Liver (tissue), 9 donors: ENCODE data around the gene SMG7. TPM values are rescaled to one million over a fixed set of nuclear protein-coding genes. Genes with fewer than 3 reads are reported as not detected.

Experiments
- DNase-seq: peaks from one replicate; pipeline ENCODE4 v3.0.0-alpha.2; 2017; ENCODE audit warnings: low spot score
- H3K27ac ChIP-seq, 2 donors: one replicate each; pipeline ENCODE4 v1.7.0; 2013; ENCODE audit warnings: inconsistent platforms in 2 of 2, low read length in 2 of 2, control low read depth in 1 of 2, low read depth in 1 of 2, mild to moderate bottlenecking in 1 of 2
- H3K27me3 ChIP-seq, 4 donors: one replicate each; pipeline versions ENCODE4 v1.6.1 to v1.7.0; 2013; ENCODE audit warnings: low read length in 3 of 4, inconsistent platforms in 1 of 4, mild to moderate bottlenecking in 1 of 4, moderate library complexity in 1 of 4; ENCODE audit not compliant: control insufficient read depth in 4 of 4, insufficient read depth in 4 of 4
- H3K36me3 ChIP-seq, 4 donors: one replicate each; pipeline versions ENCODE4 v1.6.1 to v1.7.0; 2013; ENCODE audit warnings: low read length in 3 of 4, mild to moderate bottlenecking in 3 of 4, low read depth in 1 of 4, moderate library complexity in 1 of 4; ENCODE audit not compliant: control insufficient read depth in 4 of 4, insufficient read depth in 3 of 4
- H3K4me1 ChIP-seq, 4 donors: one replicate each; pipeline versions ENCODE4 v1.6.1 to v1.7.0; 2013; ENCODE audit warnings: low read length in 3 of 4, mild to moderate bottlenecking in 3 of 4, moderate library complexity in 1 of 4; ENCODE audit not compliant: control insufficient read depth in 4 of 4, insufficient read depth in 4 of 4
- H3K4me3 ChIP-seq, 3 donors: one replicate each; pipeline versions ENCODE4 v1.6.1 to v1.7.0; 2013; ENCODE audit warnings: low read length in 3 of 3, control low read depth in 1 of 3, low read depth in 1 of 3, mild to moderate bottlenecking in 1 of 3
- H3K9ac ChIP-seq, 2 donors: one replicate each; pipeline ENCODE4 v1.7.0; 2013; ENCODE audit warnings: low read length in 2 of 2, mild to moderate bottlenecking in 2 of 2, moderate library complexity in 2 of 2, control low read depth in 1 of 2, low read depth in 1 of 2
- H3K9me3 ChIP-seq, 4 donors: one replicate each; pipeline versions ENCODE4 v1.6.1 to v1.7.0; 2013; ENCODE audit warnings: low read length in 3 of 4; ENCODE audit not compliant: control insufficient read depth in 4 of 4
- ATF3 ChIP-seq: IDR thresholded peaks from 2 replicates; pipeline ENCODE4 v1.6.1; 2016; ENCODE audit warnings: antibody characterized with exemption
- CTCF ChIP-seq: fragments of 150-350 bp; IDR thresholded peaks from 2 replicates; pipeline ENCODE4 v1.5.1; 2017; ENCODE audit warnings: improper control_type of control experiment, low read depth, low read length; ENCODE audit not compliant: missing input control
- EGR1 ChIP-seq, 2 donors: IDR thresholded peaks; 2 replicates each; pipeline ENCODE4 v1.6.1; 2016 to 2018; ENCODE audit warnings: antibody characterized with exemption in 2 of 2, low read depth in 2 of 2
- FOXA1 ChIP-seq: IDR thresholded peaks from 2 replicates; pipeline ENCODE4 v1.6.1; 2016; ENCODE audit warnings: antibody characterized with exemption
- FOXA2 ChIP-seq: IDR thresholded peaks from 2 replicates; pipeline ENCODE4 v1.6.1; 2016; ENCODE audit warnings: antibody characterized with exemption
- GABPA ChIP-seq, 2 donors: IDR thresholded peaks in 1 of 2; conservative IDR thresholded peaks in 1 of 2; 2 replicates each; pipeline ENCODE4 v1.6.1; 2016; ENCODE audit warnings: antibody characterized with exemption in 2 of 2, mild to moderate bottlenecking in 1 of 2, moderate library complexity in 1 of 2
- HNF4A ChIP-seq, 2 donors: conservative IDR thresholded peaks; 2 replicates each; pipeline ENCODE4 v1.6.1; 2016; ENCODE audit warnings: antibody characterized with exemption in 2 of 2, mild to moderate bottlenecking in 2 of 2
- HNF4G ChIP-seq: IDR thresholded peaks from 2 replicates; pipeline ENCODE4 v1.6.1; 2016; ENCODE audit warnings: antibody characterized with exemption
- JUND ChIP-seq, 2 donors: IDR thresholded peaks; 2 replicates each; pipeline ENCODE4 v1.6.1; 2016; ENCODE audit warnings: antibody characterized with exemption in 2 of 2
- MAX ChIP-seq: IDR thresholded peaks from 2 replicates; pipeline ENCODE4 v1.6.1; 2016; ENCODE audit warnings: antibody characterized with exemption
- NR2F2 ChIP-seq: IDR thresholded peaks from 2 replicates; pipeline ENCODE4 v1.6.1; 2016; ENCODE audit warnings: antibody characterized with exemption
- RAD21 ChIP-seq, 2 donors: IDR thresholded peaks; 2 replicates each; pipeline ENCODE4 v1.6.1; 2016; ENCODE audit warnings: antibody characterized with exemption in 2 of 2, mild to moderate bottlenecking in 2 of 2
- REST ChIP-seq: IDR thresholded peaks from 2 replicates; pipeline ENCODE4 v1.6.1; 2016; ENCODE audit warnings: antibody characterized with exemption, mild to moderate bottlenecking
- RXRA ChIP-seq, 2 donors: IDR thresholded peaks; 2 replicates each; pipeline ENCODE4 v1.6.1; 2017 to 2018; ENCODE audit warnings: antibody characterized with exemption in 2 of 2, mild to moderate bottlenecking in 1 of 2
- SP1 ChIP-seq: IDR thresholded peaks from 2 replicates; pipeline ENCODE4 v1.6.1; 2018; ENCODE audit warnings: antibody characterized with exemption, mild to moderate bottlenecking
- TAF1 ChIP-seq: conservative IDR thresholded peaks from 2 replicates; pipeline ENCODE4 v1.6.1; 2016; ENCODE audit warnings: antibody characterized with exemption, mild to moderate bottlenecking
- YY1 ChIP-seq: IDR thresholded peaks from 2 replicates; pipeline ENCODE4 v1.6.1; 2016; ENCODE audit warnings: antibody characterized with exemption, mild to moderate bottlenecking
- ZBTB33 ChIP-seq: IDR thresholded peaks from 2 replicates; pipeline ENCODE4 v1.6.1; 2016; ENCODE audit warnings: antibody characterized with exemption
- WGBS: extraction: QIAGEN DNeasy Blood & Tissue Kit; methylation state at CpG from one replicate; pipeline ENCODE4 v1.1.7; 2013; 5-methylcytosine and 5-hydroxymethylcytosine counted together
- polyA plus RNA-seq, 2 donors: library from polyadenylated mRNA; stranded (reverse) in 1 of 2; unstranded in 1 of 2; fragments of 200-250 nt in 1 of 2; fragments of >200 nt in 1 of 2; fragmentation: Nextera tagmentation in 1 of 2; extraction: Ambion mirVana in 1 of 2; gene quantifications; one replicate each; pipeline versions ENCODE4 v1.2.1 to v1.2.3, GENCODE V29; 2013 to 2015
- total RNA-seq, 2 donors: library from RNA; depleted of rRNA; stranded (reverse); fragments of >200 nt; gene quantifications; one replicate each; pipeline ENCODE4 v1.2.3, GENCODE V29; 2014
- donor health status: healthy.
- donor health status: healthy.
- donor health status: healthy.
- donor health status: healthy.
- donor health status: healthy.

SMG7 gene
- total and polyA plus RNA-seq, 4 donors: 9.5 to 28.7 (median 13.6) TPM

GRCh38 chr1:183495420-183495819, 23.1 kb downstream of the SMG7 start:
- H3K36me3 ChIP-seq: no peaks in the 10 kb centered on the region
- TF ChIP-seq EGR1 (IDR thresholded peaks at IDR 0.05; ENCODE audit: low read depth in 2 of 2): no peak
- TF ChIP-seq RAD21 (IDR thresholded peaks at IDR 0.05): no peak
- no peak for TF ChIP-seq SP1
- TF ChIP-seq JUND (IDR thresholded peaks at IDR 0.05): no peak
- no peak for TF ChIP-seq MAX
- TF ChIP-seq HNF4A (conservative IDR thresholded peaks at IDR 0.05): no peak
- TF ChIP-seq FOXA1: no peak
- no peak for TF ChIP-seq NR2F2
- TF ChIP-seq TAF1: no peak
- no peak for TF ChIP-seq RXRA (IDR thresholded peaks at IDR 0.05)
- no peak for TF ChIP-seq GABPA (IDR thresholded peaks at IDR 0.05 in 1 of 2, conservative IDR thresholded peaks at IDR 0.05 in 1 of 2)
- no peak for TF ChIP-seq YY1
- no peak for TF ChIP-seq CTCF
- no peak for TF ChIP-seq REST
- no peak for TF ChIP-seq ATF3
- no peak for TF ChIP-seq FOXA2
- no peak for TF ChIP-seq HNF4G
- TF ChIP-seq ZBTB33: no peak
- no peak overlapping the region for H3K27ac ChIP-seq
- H3K4me1 ChIP-seq: peaks cover 0 to 3% (median 0%) of the 10 kb centered on the region in 4 donors
- DNase-seq: no peak
- WGBS: 93% methylated on average over 11 of the region's 11 CpGs
- no peaks in the 10 kb centered on the region for H3K27me3 ChIP-seq
- no peak overlapping the region for H3K4me3 ChIP-seq
- H3K9ac ChIP-seq: no peak overlapping the region
- no peaks in the 10 kb centered on the region for H3K9me3 ChIP-seq
